ENCODE results near the gene ZDHHC14. TPM values are rescaled to one million over a fixed set of nuclear protein-coding genes. Genes with fewer than 3 reads are reported as not detected.
A peak's percentile ranks its signal among the peaks of the same experiment; 100 is the strongest.
"Not testable (repeated sequence)": the region's sequence is repeated elsewhere in the genome, so short reads cannot be mapped to it uniquely, and the experiment has no call there.

The ZDHHC14 gene
- total RNA-seq, 2 experiments from 2014 or later: 7.8 to 9.8 TPM

- Mint-ChIP-seq H3K27ac (no peak overlapping the region), H3K36me3 (ENCODE audit: low read depth) (peaks cover 33% of the 10 kb centered on the region), H3K9me3 (peaks cover 28% of the 10 kb centered on the region), H3K27me3 (peaks cover 2% of the 10 kb centered on the region), H3K4me3 (no peak overlapping the region), H3K4me1 (peaks cover 13% of the 10 kb centered on the region)
- CTCF ChIA-PET: interaction anchor here (1.0 to 1.7 kb wide), 3 partner anchors 16 to 60 kb away, joined by 3 to 4 read pairs (median 3); no protein-coding TSS in a partner anchor
- no peak for DNase-seq
- POLR2A ChIA-PET: no interaction called here
These were observed 206.3 kb downstream of the ZDHHC14 start for GRCh38 chr6:157587127-157587926.

GRCh38 chr6:157590654-157591053 is 209.7 kb downstream of the ZDHHC14 start:
- peaks cover 22% of the 10 kb centered on the region for H3K36me3 Mint-ChIP-seq (ENCODE audit: low read depth)
- CTCF ChIA-PET, H3K27me3 Mint-ChIP-seq, H3K27ac Mint-ChIP-seq, POLR2A ChIA-PET, H3K4me1 Mint-ChIP-seq, DNase-seq, H3K4me3 Mint-ChIP-seq: not testable (repeated sequence)
- H3K9me3 Mint-ChIP-seq: peaks cover 20% of the 10 kb centered on the region

- POLR2A ChIA-PET: no interaction called here
- no peak overlapping the region for H3K4me3 Mint-ChIP-seq
- CTCF ChIA-PET: no interaction called here
- peaks cover 21% of the 10 kb centered on the region for H3K36me3 Mint-ChIP-seq (ENCODE audit: low read depth)
- H3K4me1 Mint-ChIP-seq: peaks cover 7% of the 10 kb centered on the region
- H3K9me3 Mint-ChIP-seq: peaks cover 20% of the 10 kb centered on the region
- no peak for DNase-seq
- no peaks in the 10 kb centered on the region for H3K27me3 Mint-ChIP-seq
- H3K27ac Mint-ChIP-seq: no peak overlapping the region
These were observed 211.6 kb downstream of the ZDHHC14 start for GRCh38 chr6:157592541-157592940.

GRCh38 chr6:157592980-157593379 is 212.0 kb downstream of the ZDHHC14 start:
- no peaks in the 10 kb centered on the region for H3K27me3 Mint-ChIP-seq
- ChIA-PET CTCF (no interaction called here), POLR2A (no interaction called here)
- peaks cover 21% of the 10 kb centered on the region for H3K36me3 Mint-ChIP-seq (ENCODE audit: low read depth)
- H3K9me3 Mint-ChIP-seq: peaks cover 20% of the 10 kb centered on the region
- peaks cover 11% of the 10 kb centered on the region for H3K4me1 Mint-ChIP-seq
- no peak overlapping the region for H3K27ac Mint-ChIP-seq
- H3K4me3 Mint-ChIP-seq: no peak overlapping the region
- DNase-seq: no peak

GRCh38 chr6:157593596-157593995 is 212.6 kb downstream of the ZDHHC14 start:
- H3K27ac Mint-ChIP-seq: no peak overlapping the region
- POLR2A ChIA-PET: no interaction called here
- CTCF ChIA-PET: interaction anchor here (1.2 to 2.2 kb wide), 2 partner anchors 19 to 24 kb away, joined by 3 to 6 read pairs; no protein-coding TSS in a partner anchor
- peaks cover 21% of the 10 kb centered on the region for H3K36me3 Mint-ChIP-seq (ENCODE audit: low read depth)
- no peak overlapping the region for H3K4me3 Mint-ChIP-seq
- peaks cover 20% of the 10 kb centered on the region for H3K9me3 Mint-ChIP-seq
- DNase-seq: no peak
- peaks cover 12% of the 10 kb centered on the region for H3K4me1 Mint-ChIP-seq
- no peaks in the 10 kb centered on the region for H3K27me3 Mint-ChIP-seq

GRCh38 chr6:157594292-157594691 is 213.3 kb downstream of the ZDHHC14 start:
- peak overlapping the region; percentile 15 for H3K27ac Mint-ChIP-seq
- H3K4me1 Mint-ChIP-seq: peaks cover 12% of the 10 kb centered on the region
- no peak overlapping the region for H3K4me3 Mint-ChIP-seq
- H3K36me3 Mint-ChIP-seq (ENCODE audit: low read depth): peaks cover 19% of the 10 kb centered on the region
- H3K27me3 Mint-ChIP-seq: no peaks in the 10 kb centered on the region
- POLR2A ChIA-PET: no interaction called here
- no peak for DNase-seq
- CTCF ChIA-PET: interaction anchor here (0.7 to 2.2 kb wide), 3 partner anchors 18 to 427 kb away, joined by 3 to 6 read pairs (median 3); no protein-coding TSS in a partner anchor
- H3K9me3 Mint-ChIP-seq: peaks cover 15% of the 10 kb centered on the region

GRCh38 chr6:157595768-157596167 is 214.8 kb downstream of the ZDHHC14 start:
- Mint-ChIP-seq H3K4me1 (peaks cover 12% of the 10 kb centered on the region), H3K9me3 (peaks cover 4% of the 10 kb centered on the region), H3K4me3 (no peak overlapping the region), H3K27ac (peak overlapping the region; percentile 66), H3K27me3 (no peaks in the 10 kb centered on the region), H3K36me3 (ENCODE audit: low read depth) (peaks cover 9% of the 10 kb centered on the region)
- POLR2A ChIA-PET: no interaction called here
- DNase-seq: no peak
- CTCF ChIA-PET: interaction anchor here (0.9 to 2.2 kb wide), 4 partner anchors 14 to 26 kb away, joined by 3 to 6 read pairs (median 3); no protein-coding TSS in a partner anchor

- no peak overlapping the region for H3K27ac Mint-ChIP-seq
- peaks cover 12% of the 10 kb centered on the region for H3K4me1 Mint-ChIP-seq
- no peak overlapping the region for H3K4me3 Mint-ChIP-seq
- peaks cover 2% of the 10 kb centered on the region for H3K9me3 Mint-ChIP-seq
- H3K27me3 Mint-ChIP-seq: no peaks in the 10 kb centered on the region
- POLR2A ChIA-PET: no interaction called here
- CTCF ChIA-PET: interaction anchor here (0.9 to 1.3 kb wide), 3 partner anchors 14 to 23 kb away, joined by 3 read pairs; no protein-coding TSS in a partner anchor
- peaks cover 7% of the 10 kb centered on the region for H3K36me3 Mint-ChIP-seq (ENCODE audit: low read depth)
- no peak for DNase-seq
These were observed 215.5 kb downstream of the ZDHHC14 start for GRCh38 chr6:157596461-157596860.

GRCh38 chr6:157596886-157597285 is 215.9 kb downstream of the ZDHHC14 start:
- Mint-ChIP-seq H3K27me3 (no peaks in the 10 kb centered on the region), H3K27ac (no peak overlapping the region), H3K9me3 (no peaks in the 10 kb centered on the region), H3K4me3 (no peak overlapping the region), H3K4me1 (peaks cover 12% of the 10 kb centered on the region), H3K36me3 (ENCODE audit: low read depth) (peaks cover 3% of the 10 kb centered on the region)
- no peak for DNase-seq
- POLR2A ChIA-PET: no interaction called here
- CTCF ChIA-PET: interaction anchor here (1.3 kb wide), 1 partner anchor 23 kb away, joined by 3 read pairs; no protein-coding TSS in a partner anchor

GRCh38 chr6:157597461-157598312 is 216.7 kb downstream of the ZDHHC14 start:
- ChIA-PET POLR2A (no interaction called here), CTCF (no interaction called here)
- no peak overlapping the region for H3K27ac Mint-ChIP-seq

GRCh38 chr6:157599191-157599590 is 218.2 kb downstream of the ZDHHC14 start:
- H3K4me3 Mint-ChIP-seq: no peak overlapping the region
- H3K4me1 Mint-ChIP-seq: peaks cover 12% of the 10 kb centered on the region
- DNase-seq: no peak
- peaks cover 3% of the 10 kb centered on the region for H3K36me3 Mint-ChIP-seq (ENCODE audit: low read depth)
- H3K27me3 Mint-ChIP-seq: no peaks in the 10 kb centered on the region
- ChIA-PET CTCF (no interaction called here), POLR2A (no interaction called here)
- H3K9me3 Mint-ChIP-seq: no peaks in the 10 kb centered on the region
- H3K27ac Mint-ChIP-seq: no peak overlapping the region

More at GRCh38 chr6:157597461-157598312, 216.7 kb downstream of the ZDHHC14 start:
- H3K4me3 Mint-ChIP-seq: no peak overlapping the region
- peak; percentile 51 for DNase-seq
- H3K27me3 Mint-ChIP-seq: no peaks in the 10 kb centered on the region
- H3K4me1 Mint-ChIP-seq: peaks cover 12% of the 10 kb centered on the region
- no peaks in the 10 kb centered on the region for H3K9me3 Mint-ChIP-seq
- peaks cover 3% of the 10 kb centered on the region for H3K36me3 Mint-ChIP-seq (ENCODE audit: low read depth)

- CTCF ChIA-PET: interaction anchor here (0.8 kb wide), 1 partner anchor 13 kb away, joined by 3 read pairs; no protein-coding TSS in a partner anchor
- Mint-ChIP-seq H3K36me3 (ENCODE audit: low read depth) (no peaks in the 10 kb centered on the region), H3K4me3 (no peak overlapping the region), H3K27me3 (no peaks in the 10 kb centered on the region), H3K27ac (no peak overlapping the region), H3K4me1 (peaks cover 10% of the 10 kb centered on the region), H3K9me3 (no peaks in the 10 kb centered on the region)
- POLR2A ChIA-PET: no interaction called here
- no peak for DNase-seq
These were observed 219.8 kb downstream of the ZDHHC14 start for GRCh38 chr6:157600807-157601206.

Measured in activated CD4-positive, alpha-beta T cell treated with anti-CD3 and anti-CD28 coated beads, Interleukin-2, amount 10 ng/mL, durations not matched to agents 7 days and 5 days (primary cell).